ENCODE results near the gene HES2. TPM values are rescaled to one million over a fixed set of nuclear protein-coding genes. Genes with fewer than 3 reads are reported as not detected.
"Not testable (repeated sequence)": the region's sequence is repeated elsewhere in the genome, so short reads cannot be mapped to it uniquely, and the experiment has no call there.

HES2 gene
- total RNA-seq: 0.16 TPM

GRCh38 chr1:6419804-6420453 lies at the start of gene HES2:
Gene HES2 (minus strand): TSS chr1:6419919. CDS start chr1:6419820, 99 bp downstream.
- no peak for DNase-seq

GRCh38 chr1:6468729-6469461 lies 49.2 kb upstream of the HES2 start:
- DNase-seq: no peak

- no peak for DNase-seq
These were observed 48.3 kb upstream of the HES2 start for GRCh38 chr1:6467744-6468688.

- DNase-seq: no peak
These were observed 47.5 kb upstream of the HES2 start for GRCh38 chr1:6467224-6467623.

- DNase-seq: no peak
These were observed 47.0 kb upstream of the HES2 start for GRCh38 chr1:6466751-6467150.

DNA sequence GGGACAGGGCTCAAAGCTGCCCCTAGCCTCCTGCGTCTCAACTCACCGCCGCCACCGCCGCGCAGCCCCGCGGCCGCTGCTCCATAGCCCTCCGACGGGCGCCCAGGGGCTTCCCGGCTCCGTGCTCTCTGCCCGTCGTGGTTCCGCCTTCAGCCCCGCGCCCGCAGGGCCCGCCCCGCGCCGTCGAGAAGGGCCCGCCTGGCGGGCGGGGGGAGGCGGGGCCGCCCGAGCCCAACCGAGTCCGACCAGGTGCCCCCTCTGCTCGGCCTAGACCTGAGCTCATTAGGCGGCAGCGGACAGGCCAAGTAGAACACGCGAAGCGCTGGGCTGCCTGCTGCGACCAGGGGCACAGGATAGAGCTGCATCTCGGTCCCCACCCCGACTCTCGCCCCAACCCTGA lies 46.3 kb upstream of the HES2 start, which contains the start of gene TNFRSF25:
TSS of gene TNFRSF25 (minus strand) at position 151 of the 400 bp plus-strand sequence. CDS start at position 85, 66 bp downstream.
- no peak for DNase-seq

DNA sequence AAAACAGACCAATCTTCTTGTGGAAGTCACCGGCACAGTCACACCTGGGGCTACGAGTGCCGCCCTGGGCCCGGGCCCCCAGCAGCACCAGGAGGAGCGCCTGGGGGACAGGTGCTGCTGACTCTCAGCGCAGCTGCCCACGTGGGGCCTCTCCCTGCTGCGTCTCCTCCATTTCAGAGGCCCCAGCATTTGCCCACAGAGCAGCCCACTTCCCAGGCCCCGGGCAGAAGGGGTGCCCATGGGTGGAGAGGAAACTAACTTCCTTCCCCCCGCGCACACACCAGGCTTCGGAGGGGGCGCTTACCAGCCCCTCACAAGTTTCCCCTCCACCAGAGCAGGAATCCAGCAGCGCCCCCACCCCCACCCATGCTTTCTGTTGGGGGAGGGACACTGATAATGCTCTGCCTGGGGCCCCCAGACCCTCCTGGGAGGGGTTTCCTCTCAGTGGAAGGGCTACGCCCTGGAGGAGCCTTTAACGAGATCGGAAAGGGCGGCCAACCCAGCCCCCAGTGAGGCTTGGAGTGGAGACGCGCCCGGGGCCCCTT lies 45.8 kb upstream of the HES2 start:
- no peak for DNase-seq

- no peak for DNase-seq
These were observed 45.2 kb upstream of the HES2 start for GRCh38 chr1:6464915-6465314.

- no peak for DNase-seq
These were observed 44.8 kb upstream of the HES2 start for GRCh38 chr1:6464514-6464836.

GRCh38 chr1:6463120-6463412 lies 43.3 kb upstream of the HES2 start:
- DNase-seq: no peak

DNA sequence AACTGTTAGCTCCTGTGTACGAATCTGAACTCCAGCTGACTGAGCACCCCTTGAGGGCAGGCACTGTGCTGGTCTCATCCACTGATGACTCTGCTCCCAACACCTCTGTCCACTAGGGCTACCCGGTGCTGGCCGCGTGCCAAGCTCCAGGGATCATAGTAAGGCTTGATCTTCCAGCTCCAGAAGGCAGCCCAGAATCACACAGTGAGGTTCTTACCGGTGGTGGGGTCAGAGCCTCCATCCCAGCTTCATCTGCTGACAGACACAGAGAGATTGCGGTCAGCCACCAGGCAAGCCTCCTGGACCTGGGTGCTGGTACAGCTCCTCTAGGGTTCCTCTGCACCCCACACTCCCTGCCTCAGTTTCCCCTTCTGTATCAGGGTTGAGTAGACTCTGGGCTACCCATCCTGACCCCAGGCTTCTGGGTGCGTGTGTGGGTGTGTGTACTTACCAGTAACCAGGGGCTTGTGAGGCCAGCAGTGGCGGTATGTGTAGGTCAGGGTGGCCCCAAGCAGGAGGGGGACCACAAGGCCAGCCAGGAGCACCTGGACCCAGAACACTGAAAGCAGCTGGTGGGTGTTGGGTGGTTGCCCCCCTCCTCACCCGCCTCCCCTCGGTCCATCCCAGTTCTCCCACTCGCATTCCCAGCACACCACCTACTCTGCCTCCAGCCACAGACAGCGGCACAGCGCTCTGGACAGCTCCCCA lies 42.8 kb upstream of the HES2 start:
- DNase-seq: no peak

DNA sequence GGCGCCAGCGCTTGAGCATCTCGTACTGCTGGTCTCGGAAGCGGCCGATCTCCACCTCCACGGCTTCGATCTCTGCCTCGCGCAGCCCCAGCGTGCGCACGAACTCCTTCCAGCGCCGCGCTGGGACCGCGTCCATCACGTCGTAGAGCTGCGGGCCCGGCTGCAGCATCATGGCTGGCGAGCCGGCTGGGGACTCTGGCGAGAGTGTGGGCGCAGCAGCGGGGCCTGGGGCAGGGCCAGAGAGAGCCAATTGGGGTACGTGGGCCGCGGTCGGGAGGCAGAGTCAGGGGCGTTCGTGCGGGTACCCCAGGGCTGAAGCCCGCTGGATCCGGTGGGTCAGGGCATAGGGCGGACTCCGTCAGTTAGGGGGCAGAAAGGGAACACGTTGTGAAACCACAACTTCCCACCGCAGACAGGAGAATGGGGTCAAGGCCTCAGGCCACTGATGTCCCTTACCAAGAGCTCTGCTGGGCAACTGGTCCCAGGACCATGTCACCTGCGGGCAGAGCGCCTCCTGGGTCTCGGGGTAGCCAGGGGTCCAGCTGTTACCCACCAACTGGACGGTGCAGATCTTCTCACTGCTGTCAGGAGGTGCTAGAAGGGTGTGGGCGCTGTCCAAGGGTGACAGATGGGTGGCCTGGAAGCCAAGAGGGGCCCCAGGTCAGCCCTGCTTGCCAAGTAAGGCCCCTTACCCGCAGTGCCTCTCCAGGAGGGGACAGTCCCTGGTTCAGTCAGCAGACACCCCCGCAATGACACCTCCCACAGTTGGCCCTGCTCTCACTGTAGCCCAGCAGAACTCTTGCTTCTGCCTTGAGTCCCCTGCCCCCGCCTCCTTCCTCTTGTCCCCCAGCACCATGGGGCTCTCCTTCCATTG lies 42.1 kb upstream of the HES2 start:
- no peak for DNase-seq

DNA sequence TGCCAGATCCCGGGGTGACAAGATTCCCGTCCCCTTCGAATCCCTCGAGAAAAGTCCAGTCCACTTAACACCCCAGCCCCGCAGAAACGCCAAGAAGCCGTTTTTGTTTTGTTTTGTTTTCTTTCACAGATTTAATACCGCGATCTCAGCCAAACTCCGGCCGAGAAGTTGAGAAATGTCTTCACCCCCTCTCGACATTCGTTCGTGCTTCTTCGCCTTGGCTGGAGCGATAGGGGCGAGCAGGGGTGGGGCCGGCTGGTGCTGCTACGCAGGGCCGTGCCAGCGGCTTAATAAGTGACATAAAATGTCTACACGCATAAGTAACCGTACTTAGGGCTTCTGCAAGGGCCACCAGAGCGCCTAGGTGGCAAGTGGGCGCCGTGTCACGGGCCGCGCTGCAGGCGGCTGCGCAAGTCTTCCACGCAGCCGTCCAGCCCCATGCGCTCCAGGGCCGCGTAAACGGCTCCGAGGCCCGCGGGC lies 41.4 kb upstream of the HES2 start:
- DNase-seq: no peak

DNA sequence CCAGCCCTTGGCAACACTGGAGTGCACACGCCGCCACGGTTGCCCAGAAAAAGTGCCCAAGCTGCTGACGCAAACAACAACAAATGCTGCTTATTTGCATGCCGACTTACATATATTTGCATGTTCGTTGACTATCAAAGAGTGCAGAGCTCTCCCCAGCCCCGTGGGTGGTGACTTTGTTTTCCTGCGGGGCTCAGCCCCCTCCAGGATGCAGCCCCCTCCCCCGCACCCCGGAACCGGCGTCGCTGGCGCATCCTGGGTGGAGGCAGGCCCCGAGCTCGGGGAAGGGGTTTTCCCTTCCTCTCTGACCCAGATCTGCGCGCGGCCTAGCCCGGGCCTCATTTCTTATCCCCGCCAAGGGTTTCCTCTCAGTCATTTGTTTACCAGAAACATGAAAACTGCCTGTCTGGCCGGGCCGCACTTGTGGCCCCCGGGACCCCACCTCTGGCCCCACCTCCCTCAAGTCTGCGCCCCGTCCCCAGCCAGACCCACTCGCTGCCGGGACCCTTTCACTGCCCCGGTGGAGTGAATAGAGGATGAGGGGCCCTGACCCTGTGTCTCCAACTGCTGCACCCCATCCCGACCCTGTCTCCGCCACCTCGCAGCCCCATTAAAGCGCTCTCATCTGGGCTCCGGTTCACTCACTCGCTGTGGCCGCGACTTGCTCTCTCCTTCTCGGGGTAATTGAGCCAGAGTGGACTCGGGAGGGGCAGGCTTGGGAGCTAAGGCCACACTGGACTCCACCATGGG lies 40.8 kb upstream of the HES2 start:
- DNase-seq: no peak

GRCh38 chr1:6459850-6460265 lies 40.1 kb upstream of the HES2 start:
- no peak for DNase-seq

DNA sequence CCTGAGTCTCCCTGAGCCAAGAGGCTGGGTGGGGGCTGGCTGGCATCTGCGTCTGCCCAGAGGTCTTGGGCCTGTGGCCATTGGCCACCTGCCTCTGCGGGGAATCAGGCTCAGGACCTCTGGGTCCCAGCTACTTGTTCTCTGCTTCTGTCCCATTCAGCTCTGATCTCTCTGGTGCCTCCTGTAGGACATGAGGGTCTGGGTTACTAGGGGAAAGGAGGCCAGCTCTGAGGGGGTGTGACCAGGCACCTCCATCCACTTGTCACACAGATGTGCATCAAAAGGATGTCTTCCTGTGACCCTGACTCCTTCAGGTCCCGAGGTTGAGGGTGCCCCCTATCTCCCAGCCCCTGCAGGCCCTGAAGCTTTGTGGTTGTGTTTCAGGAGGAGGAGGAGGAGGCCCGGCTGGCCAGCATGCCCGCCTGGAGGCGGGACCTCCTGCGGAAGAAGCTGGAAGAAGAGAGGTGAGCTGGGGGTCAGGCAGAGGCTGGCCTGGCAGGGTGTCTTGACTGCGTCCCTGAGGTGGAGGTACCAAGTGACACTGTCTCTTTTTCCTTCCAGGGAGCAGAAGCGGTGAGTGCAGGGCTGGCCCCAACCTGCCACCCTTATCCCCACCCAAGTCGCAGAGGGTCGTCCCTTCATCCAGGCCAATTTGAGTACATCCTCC lies 37.2 kb upstream of the HES2 start:
- no peak for DNase-seq

DNA sequence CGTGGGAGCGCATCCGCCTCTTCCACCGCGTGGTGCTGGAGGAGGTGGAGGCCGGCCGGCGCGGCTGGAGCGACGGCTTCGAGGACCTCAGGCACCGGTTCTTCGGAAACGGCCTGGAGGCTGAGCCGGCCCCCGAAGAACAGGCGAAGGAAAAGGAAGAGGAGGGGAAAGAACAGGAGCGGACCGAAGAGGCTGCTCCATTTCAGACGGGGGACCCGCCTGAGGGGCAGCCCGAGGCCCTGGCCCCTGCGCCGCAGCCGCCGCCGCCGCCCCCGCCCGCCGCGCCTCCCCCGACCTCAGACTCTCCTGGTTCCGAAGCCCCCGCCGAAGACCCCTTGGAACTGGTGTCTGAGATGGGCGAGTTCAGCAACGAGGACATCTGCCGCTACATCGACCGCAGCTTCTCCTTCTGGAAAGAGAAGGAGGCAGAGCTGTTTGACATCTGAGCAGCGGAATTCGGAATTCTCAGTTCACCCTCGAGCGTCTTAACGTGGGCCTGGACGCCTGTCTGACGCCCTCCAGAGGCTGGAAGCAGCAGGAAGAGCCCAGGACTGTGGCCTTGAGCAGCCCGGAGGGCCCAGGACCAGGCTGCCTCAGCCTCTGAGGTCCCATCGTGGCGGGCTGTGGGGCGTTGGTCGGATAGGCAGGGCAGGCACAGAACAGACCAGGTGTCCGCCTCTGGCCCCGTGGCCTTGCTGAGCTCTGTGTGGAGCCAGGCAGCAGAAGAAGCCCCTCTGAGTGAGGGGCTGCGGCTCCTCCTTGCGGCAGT lies 36.2 kb upstream of the HES2 start:
- DNase-seq: not testable (repeated sequence)

GRCh38 chr1:6454856-6455751 lies 35.4 kb upstream of the HES2 start:
- DNase-seq: no peak
